PC-3 (cell line): ENCODE measurements around the gene FAM89B. TPM values are rescaled to one million over a fixed set of nuclear protein-coding genes. Genes with fewer than 3 reads are reported as not detected.

ENCODE experiments used
- ATAC-seq: fragments of 200-7000 bp; cut with Tn5 transposase; 2 replicates; pipeline ENCODE4 v1.9.1; 2020; ENCODE audit warnings: mild to moderate bottlenecking, moderate library complexity
- BruUV-seq: library from RNA; stranded (reverse); fragments of 400-500 nt; replicated peaks from 2 replicates; lab custom pipeline; 2021; lab: Mats Ljungman, UMichigan
- CTCF ChIA-PET: fragments of 300-600 bp; sonication (Branson Sonifier 250); formaldehyde crosslinking; loops from one replicate; lab custom pipeline; 2022; ENCODE audit warnings: antibody characterized with exemption; lab: Charles Lee
- POLR2A ChIA-PET: fragments of 300-600 bp; sonication (Branson Sonifier 250); formaldehyde crosslinking; loops from one replicate; lab custom pipeline; 2022; ENCODE audit warnings: antibody characterized with exemption; ENCODE audit not compliant: unreplicated experiment; lab: Charles Lee
- DNase-seq: peaks from one replicate; pipeline ENCODE4 v3.0.0-alpha.2; 2015
- H2AFZ ChIP-seq: fragments of 300-600 bp; sonication (generic); 2 replicates; pipeline ENCODE4 v1.6.0; 2016; ENCODE audit warnings: antibody characterized with exemption, low read length
- H3F3A ChIP-seq: fragments of 300-600 bp; sonication (generic); one replicate; pipeline ENCODE4 v1.6.0; 2017; ENCODE audit warnings: antibody characterized with exemption, low read length, control low read depth, mild to moderate bottlenecking; ENCODE audit not compliant: unreplicated experiment
- H3K27ac ChIP-seq: fragments of 300-600 bp; sonication (generic); 2 replicates; pipeline ENCODE4 v1.5.1; 2016; ENCODE audit warnings: mild to moderate bottlenecking, low read length
- H3K27me3 ChIP-seq: fragments of 300-600 bp; sonication (generic); 2 replicates; pipeline ENCODE4 v1.6.1; 2016; ENCODE audit warnings: low read length, mixed read lengths
- H3K36me3 ChIP-seq: fragments of 300-600 bp; sonication (generic); 2 replicates; pipeline ENCODE4 v1.6.1; 2016; ENCODE audit warnings: low read depth, mixed run types, low read length, mixed read lengths
- H3K4me1 ChIP-seq: fragments of 300-600 bp; sonication (generic); 2 replicates; pipeline ENCODE4 v1.5.1; 2016; ENCODE audit warnings: low read length; ENCODE audit not compliant: insufficient read depth
- H3K4me2 ChIP-seq: fragments of 300-600 bp; sonication (generic); 2 replicates; pipeline ENCODE4 v1.6.0; 2016; ENCODE audit warnings: low read length
- H3K4me3 ChIP-seq: fragments of 300-600 bp; sonication (generic); 2 replicates; pipeline ENCODE4 v1.5.1; 2016; ENCODE audit warnings: mild to moderate bottlenecking, low read length, mixed read lengths
- H3K79me2 ChIP-seq: fragments of 300-600 bp; sonication (generic); 2 replicates; pipeline ENCODE4 v1.6.1; 2017; ENCODE audit warnings: low read length, mixed read lengths
- H3K9ac ChIP-seq: fragments of 300-600 bp; sonication (generic); 2 replicates; pipeline ENCODE4 v1.6.0; 2016; ENCODE audit warnings: mild to moderate bottlenecking, low read length
- H3K9me2 ChIP-seq: fragments of 300-600 bp; sonication (generic); replicated peaks from 2 replicates; pipeline ENCODE4 v1.6.1; 2016; ENCODE audit warnings: mixed run types, low read length, mixed read lengths
- H3K9me3 ChIP-seq: fragments of 300-600 bp; sonication (generic); 2 replicates; pipeline ENCODE4 v1.6.1; 2016; ENCODE audit warnings: low read length, mixed read lengths
- H4K20me1 ChIP-seq: fragments of 300-600 bp; sonication (generic); 2 replicates; pipeline ENCODE4 v1.6.1; 2016; ENCODE audit warnings: low read length, mixed read lengths
- CTCF ChIP-seq: fragments of 300-600 bp; sonication (generic); conservative IDR thresholded peaks from 2 replicates; pipeline ENCODE4 v1.5.1; 2017; ENCODE audit warnings: antibody characterized with exemption, low read depth, mild to moderate bottlenecking, low read length
- EZH2 ChIP-seq: fragments of 300-600 bp; sonication (generic); IDR thresholded peaks from one replicate; pipeline ENCODE4 v1.6.1; 2017; ENCODE audit warnings: antibody characterized with exemption, mild to moderate bottlenecking, low read length; ENCODE audit not compliant: unreplicated experiment
- EZH2phosphoT487 ChIP-seq: fragments of 300-600 bp; sonication (generic); IDR thresholded peaks from 2 replicates; pipeline ENCODE4 v1.6.1; 2018; ENCODE audit warnings: mild to moderate bottlenecking, antibody characterized with exemption, low read length, borderline replicate concordance
- intact Hi-C: fragments of 100-400 bp; cut with micrococcal nuclease; formaldehyde crosslinking; loops from 2 replicates; pipeline ENCODE4 v1.9.0; 2023
- total RNA-seq: library from RNA; depleted of rRNA; stranded (reverse); fragments of >200 nt; gene quantifications from 2 replicates; pipeline ENCODE4 v1.2.3, GENCODE V29; 2014

FAM89B gene
- total RNA-seq, 1 experiment from 2014 or later: 76.3 TPM

DNA sequence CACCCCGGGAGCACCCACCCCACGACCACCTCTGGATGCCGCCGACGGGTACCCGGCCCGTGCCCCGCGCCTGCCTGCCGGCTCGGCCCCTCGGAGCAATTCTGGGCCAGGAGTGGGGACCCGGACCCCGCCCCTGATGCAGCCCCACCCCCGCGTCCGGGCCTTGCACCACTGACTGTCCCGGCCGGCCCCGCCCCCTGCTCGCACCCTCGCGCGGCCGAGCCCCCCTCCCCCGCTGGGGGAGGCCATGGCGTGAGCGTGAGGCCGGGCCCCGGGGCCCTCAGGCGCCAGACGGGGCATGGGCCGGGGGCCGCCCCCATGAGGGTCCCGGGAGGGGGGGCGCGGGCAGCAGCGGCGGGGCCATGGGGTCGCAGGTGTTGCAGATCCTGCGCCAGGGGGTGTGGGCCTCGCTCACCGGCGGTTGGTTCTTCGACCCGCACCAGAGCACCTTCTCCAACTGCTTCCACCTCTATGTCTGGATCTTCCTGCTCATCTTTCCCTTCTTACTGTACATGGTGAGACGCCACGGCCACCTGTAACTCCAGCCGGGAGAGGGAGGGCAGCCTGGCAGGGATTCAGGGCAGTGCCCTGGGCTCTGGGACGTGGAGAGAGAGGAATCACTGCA is 43.7 kb downstream of the FAM89B start:
- no peaks in the 10 kb centered on the region for H3K27me3 ChIP-seq
- peaks cover 17% of the 10 kb centered on the region for H4K20me1 ChIP-seq
- no peaks in the 10 kb centered on the region for H3K9me3 ChIP-seq
- ATAC-seq: peak; percentile 3; the same call in 1 of the 2 replicates
- peak overlapping the region; percentile 89 for H3K4me2 ChIP-seq
- ChIA-PET CTCF (interaction anchor here (0.5 to 0.7 kb wide), 3 partner anchors 12 to 283 kb away, joined by 3 to 8 read pairs (median 4); no protein-coding TSS in a partner anchor), POLR2A (interaction anchor here (0.5 kb wide), 1 partner anchor 123 kb away, joined by 4 read pairs; no protein-coding TSS in a partner anchor)
- H3F3A ChIP-seq: no peaks in the 10 kb centered on the region
- DNase-seq: peak; percentile 29
- H3K9me2 ChIP-seq: no peaks in the 10 kb centered on the region
- H3K9ac ChIP-seq: peak overlapping the region; percentile 94
- intact Hi-C loops: loop anchor here (1.0 to 10.0 kb wide), 5 partner anchors 22 to 243 kb away; partner anchors contain the start of genes EHBP1L1 and SIPA1
- H3K4me3 ChIP-seq: peak overlapping the region; percentile 83
- H3K4me1 ChIP-seq: peaks cover 34% of the 10 kb centered on the region
- peaks cover 80% of the 10 kb centered on the region for H3K79me2 ChIP-seq
- no peak for TF ChIP-seq EZH2phosphoT487
- peak overlapping the region; percentile 81 for H3K27ac ChIP-seq
- no TSS peak for BruUV-seq
- H3K36me3 ChIP-seq: peaks cover 29% of the 10 kb centered on the region
- peak overlapping the region; percentile 45; the same call in 1 of the 2 replicates for H2AFZ ChIP-seq

- Histone ChIP-seq H2AFZ (no peak overlapping the region), H4K20me1 (peaks cover 17% of the 10 kb centered on the region), H3K79me2 (peaks cover 75% of the 10 kb centered on the region), H3K27me3 (no peaks in the 10 kb centered on the region), H3K36me3 (peaks cover 33% of the 10 kb centered on the region), H3K4me1 (peaks cover 28% of the 10 kb centered on the region), H3F3A (no peaks in the 10 kb centered on the region), H3K4me2 (peak overlapping the region; percentile 89), H3K9me2 (no peaks in the 10 kb centered on the region), H3K27ac (peak overlapping the region; percentile 81; the same call in 1 of the 2 replicates), H3K4me3 (peak overlapping the region; percentile 83), H3K9me3 (no peaks in the 10 kb centered on the region), H3K9ac (peak overlapping the region; percentile 94)
- no peak for ATAC-seq
- CTCF ChIA-PET: interaction anchor here (0.5 kb wide), 1 partner anchor 12 kb away, joined by 8 read pairs; no protein-coding TSS in a partner anchor
- no peak for TF ChIP-seq EZH2
- TF ChIP-seq EZH2phosphoT487: no peak
- no peak for TF ChIP-seq CTCF
- no peak for DNase-seq
- intact Hi-C loops: loop anchor here (10.0 kb wide), 1 partner anchor 72 kb away; no protein-coding TSS in a partner anchor
- BruUV-seq: TSS peak; percentile 37
- POLR2A ChIA-PET: no interaction called here
These were observed 44.2 kb downstream of the FAM89B start for GRCh38 chr11:65616575-65617001.

DNA sequence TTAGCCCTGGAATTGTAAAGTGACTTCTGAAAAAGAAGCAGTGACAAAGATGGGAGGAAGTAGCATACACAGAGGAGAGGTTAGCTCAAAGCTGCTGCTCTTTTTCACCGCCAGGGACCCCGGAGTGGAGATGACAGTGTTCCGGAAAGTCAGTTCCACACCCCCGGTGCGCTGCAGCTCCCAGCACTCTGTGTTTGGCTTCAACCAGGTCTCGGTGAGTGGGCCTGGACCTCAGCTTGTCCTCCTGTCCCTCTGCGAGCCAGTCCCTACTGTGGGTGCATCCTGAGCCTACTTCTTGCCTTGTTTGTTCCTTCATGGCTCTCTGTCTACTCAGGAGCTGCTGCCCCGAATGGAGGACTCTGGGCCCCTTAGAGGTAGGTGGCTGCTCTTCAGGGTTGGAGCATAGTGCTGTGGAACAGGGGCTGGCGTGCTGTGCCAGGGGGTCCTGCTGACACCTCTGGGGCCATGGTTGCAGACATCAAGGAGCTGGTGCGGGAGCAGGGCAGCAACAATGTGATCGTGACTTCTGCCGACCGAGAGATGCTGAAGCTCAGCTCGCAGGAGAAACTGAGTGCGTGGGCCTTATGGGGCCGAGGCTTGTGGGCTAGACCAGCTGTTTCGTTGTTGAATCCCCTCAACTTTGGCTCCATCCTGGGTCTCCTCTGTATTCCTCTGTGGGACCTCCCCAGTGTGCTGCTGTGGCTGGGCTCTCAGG is 45.0 kb downstream of the FAM89B start:
- Histone ChIP-seq H3K27me3 (no peaks in the 10 kb centered on the region), H2AFZ (no peak overlapping the region), H3K79me2 (peaks cover 68% of the 10 kb centered on the region), H3K9me2 (no peaks in the 10 kb centered on the region), H4K20me1 (peaks cover 17% of the 10 kb centered on the region), H3K4me1 (peaks cover 21% of the 10 kb centered on the region), H3K36me3 (peaks cover 37% of the 10 kb centered on the region), H3F3A (no peaks in the 10 kb centered on the region), H3K9ac (peak overlapping the region; percentile 94), H3K4me2 (peak overlapping the region; percentile 89), H3K9me3 (no peaks in the 10 kb centered on the region), H3K27ac (no peak overlapping the region), H3K4me3 (peak overlapping the region; percentile 83)
- TF ChIP-seq EZH2: no peak
- no peak for TF ChIP-seq CTCF
- no peak for TF ChIP-seq EZH2phosphoT487
- BruUV-seq: no TSS peak
- POLR2A ChIA-PET: no interaction called here
- intact Hi-C loops: loop anchor here (10.0 kb wide), 1 partner anchor 72 kb away; no protein-coding TSS in a partner anchor
- ATAC-seq (no peak), DNase-seq (no peak)
- CTCF ChIA-PET: no interaction called here
